Occipital lobe (tissue), 2 donors: ENCODE results near the gene GRIP2. TPM values are rescaled to one million over a fixed set of nuclear protein-coding genes. Genes with fewer than 3 reads are reported as not detected.

Experiments used
- DNase-seq: peaks from one replicate; lab custom pipeline; 2025; lab: John Stamatoyannopoulos, UW
- total RNA-seq: library from RNA; depleted of rRNA; stranded (reverse); fragments of >200 nt; gene quantifications from one replicate; pipeline ENCODE4 v1.2.3, GENCODE V29; 2014

The GRIP2 gene
- total RNA-seq, 1 donor from 2014 or later, result 9.7 TPM

- no peak for DNase-seq
Observed at GRCh38 chr3:14485981-14486380, 54.2 kb downstream of the GRIP2 start.

- DNase-seq, result no peak
Observed at GRCh38 chr3:14484741-14485140, 55.4 kb downstream of the GRIP2 start.

GRCh38 chr3:14483286-14483685, 56.9 kb downstream of the GRIP2 start:
- DNase-seq, result no peak

- DNase-seq, result no peak
Observed at GRCh38 chr3:14482271-14482721, 57.8 kb downstream of the GRIP2 start.

- DNase-seq, result no peak
Observed at GRCh38 chr3:14481646-14482036, 58.5 kb downstream of the GRIP2 start.

- DNase-seq, result no peak
Observed at GRCh38 chr3:14481018-14481645, 59.0 kb downstream of the GRIP2 start.

GRCh38 chr3:14480207-14481017, 59.7 kb downstream of the GRIP2 start:
- DNase-seq, result no peak

- DNase-seq, result no peak
Observed at GRCh38 chr3:14479591-14479990, 60.6 kb downstream of the GRIP2 start.

- DNase-seq, result no peak
Observed at GRCh38 chr3:14478956-14479550, 61.1 kb downstream of the GRIP2 start.

GRCh38 chr3:14477311-14477935, 62.7 kb downstream of the GRIP2 start:
- DNase-seq, result no peak

- no peak for DNase-seq
Observed at GRCh38 chr3:14476583-14477265, 63.4 kb downstream of the GRIP2 start.

GRCh38 chr3:14475621-14476020, 64.5 kb downstream of the GRIP2 start:
- DNase-seq, result no peak

- DNase-seq, result no peak
Observed at GRCh38 chr3:14474363-14475081, 65.6 kb downstream of the GRIP2 start.

- no peak for DNase-seq
Observed at GRCh38 chr3:14473411-14473891, 66.7 kb downstream of the GRIP2 start.

- no peak for DNase-seq
Observed at GRCh38 chr3:14472471-14473351, 67.4 kb downstream of the GRIP2 start.

- no peak for DNase-seq
Observed at GRCh38 chr3:14471690-14472089, 68.5 kb downstream of the GRIP2 start.

- DNase-seq, result no peak
Observed at GRCh38 chr3:14471016-14471415, 69.1 kb downstream of the GRIP2 start.

- no peak for DNase-seq
Observed at GRCh38 chr3:14470461-14470860, 69.7 kb downstream of the GRIP2 start.

GRCh38 chr3:14468621-14468981, 71.5 kb downstream of the GRIP2 start:
- no peak for DNase-seq
